Measurements from ENCODE around the gene BCL2A1.
"Not testable (repeated sequence)": the region's sequence is repeated elsewhere in the genome, so short reads cannot be mapped to it uniquely, and the experiment has no call there.

Gene BCL2A1

GRCh38 chr15:79970624-79971434 lies at the start of gene BCL2A1:
Gene BCL2A1, minus strand, starts transcription at chr15:79971196. Its CDS starts 77 bp downstream, at chr15:79971119.
- no peak for FAIRE-seq

- FAIRE-seq: no peak
These were observed 49.7 kb upstream of the BCL2A1 start for GRCh38 chr15:80020731-80021130.

- FAIRE-seq: not testable (repeated sequence)
These were observed 49.2 kb upstream of the BCL2A1 start for GRCh38 chr15:80020149-80020548.

GRCh38 chr15:80019168-80019745 lies 48.3 kb upstream of the BCL2A1 start:
- no peak for FAIRE-seq

- FAIRE-seq: not testable (repeated sequence)
These were observed 46.1 kb upstream of the BCL2A1 start for GRCh38 chr15:80017139-80017538.

GRCh38 chr15:80016506-80016905 lies 45.5 kb upstream of the BCL2A1 start:
- FAIRE-seq: not testable (repeated sequence)

GRCh38 chr15:80015156-80015555 lies 44.2 kb upstream of the BCL2A1 start:
- FAIRE-seq: no peak

- not testable (repeated sequence) for FAIRE-seq
These were observed 43.2 kb upstream of the BCL2A1 start for GRCh38 chr15:80014186-80014585.

GRCh38 chr15:80012060-80012726 lies 41.2 kb upstream of the BCL2A1 start:
- FAIRE-seq: no peak

GRCh38 chr15:80011596-80011995 lies 40.6 kb upstream of the BCL2A1 start:
- no peak for FAIRE-seq

- FAIRE-seq: not testable (repeated sequence)
These were observed 40.1 kb upstream of the BCL2A1 start for GRCh38 chr15:80011041-80011523.

- FAIRE-seq: no peak
These were observed 39.2 kb upstream of the BCL2A1 start for GRCh38 chr15:80010131-80010673.

- no peak for FAIRE-seq
These were observed 36.5 kb upstream of the BCL2A1 start for GRCh38 chr15:80007532-80007931.

- no peak for FAIRE-seq
These were observed 36.0 kb upstream of the BCL2A1 start for GRCh38 chr15:80006946-80007345.

GRCh38 chr15:80003934-80004472 lies 33.0 kb upstream of the BCL2A1 start:
- FAIRE-seq: no peak

GRCh38 chr15:80003171-80003570 lies 32.2 kb upstream of the BCL2A1 start:
- FAIRE-seq: no peak

GRCh38 chr15:80002267-80002666 lies 31.3 kb upstream of the BCL2A1 start:
- FAIRE-seq: no peak

GRCh38 chr15:79994615-79995014 lies 23.6 kb upstream of the BCL2A1 start:
- FAIRE-seq: no peak

- FAIRE-seq: no peak
These were observed 20.8 kb upstream of the BCL2A1 start for GRCh38 chr15:79991826-79992225.

GRCh38 chr15:79990997-79991334 lies 20.0 kb upstream of the BCL2A1 start:
- no peak for FAIRE-seq

GRCh38 chr15:79990280-79990996 lies 19.4 kb upstream of the BCL2A1 start:
- no peak for FAIRE-seq

GRCh38 chr15:79989682-79990081 lies 18.7 kb upstream of the BCL2A1 start:
- FAIRE-seq: no peak

All from colon (tissue), 2 donors.